Body of pancreas (tissue), 4 donors: ENCODE results near the gene ZNF236.

Source experiments
- CTCF ChIP-seq, 7 experiments: fragments of 450-650 bp in 4 of 7; fragments of 200-600 bp in 3 of 7; sonication (generic) in 3 of 7; IDR thresholded peaks; one replicate each; pipeline ENCODE4 v1.5.1; 2016 to 2019; ENCODE audit warnings: antibody characterized with exemption in 7 of 7
- POLR2A ChIP-seq, 3 donors: fragments of 450-650 bp; IDR thresholded peaks; one replicate each; pipeline ENCODE4 v1.6.1; 2016; ENCODE audit warnings: antibody characterized with exemption in 3 of 3, mild to moderate bottlenecking in 2 of 3

- no peak for TF ChIP-seq CTCF (IDR thresholded peaks at IDR 0.05)
- no peak for TF ChIP-seq POLR2A (IDR thresholded peaks at IDR 0.05)
Measured at GRCh38 chr18:76882146-76882545, 59.8 kb downstream of the ZNF236 start.
